Thoracic aorta (tissue), 2 donors: Measurements from ENCODE around the gene TMPRSS3. TPM values are rescaled to one million over a fixed set of nuclear protein-coding genes. Genes with fewer than 3 reads are reported as not detected.

Source experiments
- ATAC-seq: fragments of 150-250 bp; one replicate; pipeline ENCODE4 v1.8.0; 2017; ENCODE audit warnings: low read depth; ENCODE audit not compliant: insufficient number of reproducible peaks, low FRiP score
- DNase-seq: peaks from one replicate; pipeline ENCODE4 v3.0.0-alpha.2; 2020; ENCODE audit warnings: low spot score
- H3K27ac ChIP-seq, 2 donors: fragments of 200-600 bp; sonication (generic); 1 replicate in 1 of 2; 2 replicates in 1 of 2; pipeline ENCODE4 v1.5.1; 2016; ENCODE audit warnings: mild to moderate bottlenecking in 2 of 2, moderate library complexity in 2 of 2
- H3K27me3 ChIP-seq: fragments of 200-600 bp; sonication (generic); replicated peaks from 2 replicates; pipeline ENCODE4 v1.6.0; 2016; ENCODE audit warnings: mild to moderate bottlenecking; ENCODE audit not compliant: insufficient read depth
- H3K36me3 ChIP-seq: fragments of 200-600 bp; sonication (generic); one replicate; pipeline ENCODE4 v1.5.1; 2016
- H3K4me1 ChIP-seq, 2 donors: fragments of 200-600 bp; sonication (generic); 1 replicate in 1 of 2; 2 replicates in 1 of 2; pipeline versions ENCODE4 v1.5.1 to v1.6.0; 2016; ENCODE audit warnings: low read depth in 2 of 2, mild to moderate bottlenecking in 1 of 2; ENCODE audit not compliant: control insufficient read depth in 1 of 2
- H3K4me3 ChIP-seq: fragments of 200-600 bp; sonication (generic); 2 replicates; pipeline ENCODE4 v1.5.1; 2016; ENCODE audit warnings: mild to moderate bottlenecking
- H3K9me3 ChIP-seq: fragments of 200-600 bp; sonication (generic); 2 replicates; pipeline ENCODE4 v1.5.1; 2016
- total RNA-seq, 2 donors: library from RNA; depleted of rRNA; stranded (reverse); fragments of >200 nt; gene quantifications; one replicate each; pipeline versions ENCODE4 v1.1.0 to v1.2.3, GENCODE V29; 2016
- TF ChIP-seq, protein P1 (sequence below): fragments of 200-600 bp; sonication (generic); IDR thresholded peaks from one replicate; pipeline ENCODE4 v1.5.1; 2019; ENCODE audit warnings: antibody characterized with exemption

TMPRSS3 gene
- total RNA-seq, 2 donors from 2014 or later, result not detected

GRCh38 chr21:42432695-42433094 lies 36.8 kb upstream of the TMPRSS3 start:
- Histone ChIP-seq H3K4me3 (no peak overlapping the region), H3K4me1 (no peaks in the 10 kb centered on the region), H3K9me3 (peaks cover 13% of the 10 kb centered on the region), H3K27ac (no peak overlapping the region), H3K36me3 (no peaks in the 10 kb centered on the region), H3K27me3 (no peaks in the 10 kb centered on the region)
- no peak for DNase-seq
- TF ChIP-seq, protein P1, sequence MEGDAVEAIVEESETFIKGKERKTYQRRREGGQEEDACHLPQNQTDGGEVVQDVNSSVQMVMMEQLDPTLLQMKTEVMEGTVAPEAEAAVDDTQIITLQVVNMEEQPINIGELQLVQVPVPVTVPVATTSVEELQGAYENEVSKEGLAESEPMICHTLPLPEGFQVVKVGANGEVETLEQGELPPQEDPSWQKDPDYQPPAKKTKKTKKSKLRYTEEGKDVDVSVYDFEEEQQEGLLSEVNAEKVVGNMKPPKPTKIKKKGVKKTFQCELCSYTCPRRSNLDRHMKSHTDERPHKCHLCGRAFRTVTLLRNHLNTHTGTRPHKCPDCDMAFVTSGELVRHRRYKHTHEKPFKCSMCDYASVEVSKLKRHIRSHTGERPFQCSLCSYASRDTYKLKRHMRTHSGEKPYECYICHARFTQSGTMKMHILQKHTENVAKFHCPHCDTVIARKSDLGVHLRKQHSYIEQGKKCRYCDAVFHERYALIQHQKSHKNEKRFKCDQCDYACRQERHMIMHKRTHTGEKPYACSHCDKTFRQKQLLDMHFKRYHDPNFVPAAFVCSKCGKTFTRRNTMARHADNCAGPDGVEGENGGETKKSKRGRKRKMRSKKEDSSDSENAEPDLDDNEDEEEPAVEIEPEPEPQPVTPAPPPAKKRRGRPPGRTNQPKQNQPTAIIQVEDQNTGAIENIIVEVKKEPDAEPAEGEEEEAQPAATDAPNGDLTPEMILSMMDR, result no peak
- ATAC-seq, result no peak

- no peaks in the 10 kb centered on the region for H3K27me3 ChIP-seq
- ATAC-seq, result no peak
- H3K4me1 ChIP-seq, result no peaks in the 10 kb centered on the region
- H3K9me3 ChIP-seq, result peaks cover 13% of the 10 kb centered on the region
- H3K36me3 ChIP-seq, result no peaks in the 10 kb centered on the region
- H3K4me3 ChIP-seq, result no peak overlapping the region
- TF ChIP-seq, protein P1, result no peak
- DNase-seq, result no peak
- H3K27ac ChIP-seq, result no peak overlapping the region
These were observed 35.3 kb upstream of the TMPRSS3 start for GRCh38 chr21:42431196-42431595.

GRCh38 chr21:42430521-42430920 lies 34.7 kb upstream of the TMPRSS3 start:
- TF ChIP-seq, protein P1, result no peak
- no peak overlapping the region for H3K4me3 ChIP-seq
- no peaks in the 10 kb centered on the region for H3K27me3 ChIP-seq
- no peak for DNase-seq
- H3K36me3 ChIP-seq, result no peaks in the 10 kb centered on the region
- no peak for ATAC-seq
- H3K9me3 ChIP-seq, result peaks cover 13% of the 10 kb centered on the region
- no peak overlapping the region for H3K27ac ChIP-seq
- no peaks in the 10 kb centered on the region for H3K4me1 ChIP-seq

- no peak for DNase-seq
- no peaks in the 10 kb centered on the region for H3K4me1 ChIP-seq
- H3K9me3 ChIP-seq, result peaks cover 13% of the 10 kb centered on the region
- no peak for ATAC-seq
- no peak overlapping the region for H3K4me3 ChIP-seq
- H3K27ac ChIP-seq, result no peak overlapping the region
- no peaks in the 10 kb centered on the region for H3K36me3 ChIP-seq
- TF ChIP-seq, protein P1, result no peak
- H3K27me3 ChIP-seq, result no peaks in the 10 kb centered on the region
These were observed 34.0 kb upstream of the TMPRSS3 start for GRCh38 chr21:42429856-42430255.

- no peaks in the 10 kb centered on the region for H3K27me3 ChIP-seq
- no peaks in the 10 kb centered on the region for H3K4me1 ChIP-seq
- H3K27ac ChIP-seq, result no peak overlapping the region
- peaks cover 13% of the 10 kb centered on the region for H3K9me3 ChIP-seq
- no peaks in the 10 kb centered on the region for H3K36me3 ChIP-seq
- DNase-seq (no peak), ATAC-seq (no peak)
- TF ChIP-seq, protein P1, result no peak
- no peak overlapping the region for H3K4me3 ChIP-seq
These were observed 33.2 kb upstream of the TMPRSS3 start for GRCh38 chr21:42429021-42429420.
